GM20000 (cell line): ENCODE results near the gene FKBP2.

Experiments used
- DNase-seq: peaks from one replicate; pipeline ENCODE4 v3.0.0; 2012; ENCODE audit warnings: low spot score
- TF ChIP-seq, protein P1 (sequence below): IDR thresholded peaks from 2 replicates; pipeline ENCODE4 v1.5.1; 2012; ENCODE audit warnings: mild to moderate bottlenecking, control low read depth; ENCODE audit errors: extremely low read depth, missing control alignments

FKBP2 gene

DNA sequence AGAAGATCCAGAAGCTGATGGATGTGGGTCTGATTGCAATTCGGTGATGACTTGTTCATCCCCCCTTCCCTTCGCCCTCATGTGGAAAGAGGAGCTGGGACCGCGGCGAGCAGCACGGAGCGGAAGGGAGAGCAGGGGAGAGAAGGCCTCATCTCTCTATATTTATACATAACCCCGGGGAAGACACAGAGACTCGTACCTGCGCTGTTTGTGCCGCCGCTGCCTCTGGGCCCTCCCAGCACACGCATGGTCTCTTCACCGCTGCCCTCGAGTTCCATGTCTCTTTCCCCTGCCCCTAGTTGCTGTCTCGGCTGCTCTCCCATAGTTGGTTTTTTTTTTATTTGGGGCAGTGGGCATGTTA, 36.8 kb upstream of the FKBP2 start:
- DNase-seq = no peak
- TF ChIP-seq, protein P1, sequence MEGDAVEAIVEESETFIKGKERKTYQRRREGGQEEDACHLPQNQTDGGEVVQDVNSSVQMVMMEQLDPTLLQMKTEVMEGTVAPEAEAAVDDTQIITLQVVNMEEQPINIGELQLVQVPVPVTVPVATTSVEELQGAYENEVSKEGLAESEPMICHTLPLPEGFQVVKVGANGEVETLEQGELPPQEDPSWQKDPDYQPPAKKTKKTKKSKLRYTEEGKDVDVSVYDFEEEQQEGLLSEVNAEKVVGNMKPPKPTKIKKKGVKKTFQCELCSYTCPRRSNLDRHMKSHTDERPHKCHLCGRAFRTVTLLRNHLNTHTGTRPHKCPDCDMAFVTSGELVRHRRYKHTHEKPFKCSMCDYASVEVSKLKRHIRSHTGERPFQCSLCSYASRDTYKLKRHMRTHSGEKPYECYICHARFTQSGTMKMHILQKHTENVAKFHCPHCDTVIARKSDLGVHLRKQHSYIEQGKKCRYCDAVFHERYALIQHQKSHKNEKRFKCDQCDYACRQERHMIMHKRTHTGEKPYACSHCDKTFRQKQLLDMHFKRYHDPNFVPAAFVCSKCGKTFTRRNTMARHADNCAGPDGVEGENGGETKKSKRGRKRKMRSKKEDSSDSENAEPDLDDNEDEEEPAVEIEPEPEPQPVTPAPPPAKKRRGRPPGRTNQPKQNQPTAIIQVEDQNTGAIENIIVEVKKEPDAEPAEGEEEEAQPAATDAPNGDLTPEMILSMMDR = no peak

DNA sequence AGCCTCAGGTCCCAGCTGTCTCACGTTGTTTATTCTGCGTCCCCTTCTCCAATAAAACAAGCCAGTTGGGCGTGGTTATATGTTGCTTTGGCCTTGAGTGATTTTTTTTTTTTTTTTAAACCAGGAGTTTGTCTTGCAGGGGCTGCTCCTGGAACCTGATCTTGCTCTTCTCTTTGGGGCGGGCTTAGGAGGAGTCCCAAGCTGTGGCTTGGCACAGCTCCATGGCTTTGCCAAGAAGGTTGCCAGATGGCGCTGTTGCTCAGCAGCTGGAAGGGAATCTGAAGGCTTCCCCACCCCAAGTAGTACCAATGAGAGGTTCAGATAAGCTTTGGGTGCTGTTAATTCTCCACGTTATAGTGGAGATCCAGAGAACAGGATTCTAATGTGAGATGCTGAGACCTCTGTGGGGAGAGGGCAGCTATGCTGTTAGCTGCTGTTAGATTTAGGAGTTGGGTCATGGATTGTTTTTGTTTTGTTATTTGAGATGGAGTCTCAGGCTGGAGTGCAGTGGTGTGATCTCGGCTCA, 36.4 kb upstream of the FKBP2 start:
- TF ChIP-seq, protein P1 = peak; percentile 76
- peak; percentile 79 for DNase-seq

DNA sequence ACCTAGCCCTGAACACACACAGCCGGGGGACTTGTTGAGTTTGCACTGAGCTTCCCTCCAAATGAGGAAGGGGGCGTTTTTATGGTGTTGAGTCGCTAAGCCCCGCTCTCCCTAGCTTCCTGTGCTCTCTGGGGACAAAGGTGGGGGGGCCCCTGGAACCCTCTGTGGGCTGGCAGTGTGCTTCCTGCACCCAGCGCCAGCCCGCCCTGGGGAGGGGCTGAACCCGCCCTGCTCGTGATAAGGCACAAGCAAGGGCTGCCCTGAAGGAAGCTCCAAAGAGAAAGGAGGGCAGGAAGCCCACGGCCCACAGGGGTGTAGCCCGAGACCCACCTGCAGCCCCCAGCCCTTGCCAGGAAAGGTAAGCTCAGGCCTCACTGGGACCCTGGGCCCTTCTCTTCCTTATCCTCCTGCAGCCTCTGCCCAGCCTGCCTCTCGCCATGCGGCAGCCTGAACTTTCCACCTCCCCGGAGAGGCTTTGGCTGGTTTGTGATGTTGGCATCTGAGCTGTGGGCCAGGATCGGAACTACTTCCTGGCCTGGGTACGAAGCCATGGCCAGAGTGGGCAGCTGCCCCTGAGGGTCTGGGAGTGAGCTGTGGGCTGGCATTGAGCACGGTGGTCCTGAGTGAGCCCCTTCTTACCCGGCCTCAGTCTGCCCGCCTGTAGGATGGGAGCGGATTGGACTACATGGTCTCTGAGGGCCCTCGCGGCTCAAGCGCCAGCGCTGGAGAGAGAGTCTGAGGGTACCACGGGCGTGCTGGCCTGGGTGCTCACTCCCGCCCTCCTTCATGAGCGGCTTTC, 34.2 kb upstream of the FKBP2 start, which contains the start of gene FERMT3:
FERMT3 (plus strand) TSS at position 265 of the 799 bp plus-strand sequence. CDS start 644 bp downstream, outside the sequence.
- peak; percentile 70 for DNase-seq
- TF ChIP-seq, protein P1 = no peak

DNA sequence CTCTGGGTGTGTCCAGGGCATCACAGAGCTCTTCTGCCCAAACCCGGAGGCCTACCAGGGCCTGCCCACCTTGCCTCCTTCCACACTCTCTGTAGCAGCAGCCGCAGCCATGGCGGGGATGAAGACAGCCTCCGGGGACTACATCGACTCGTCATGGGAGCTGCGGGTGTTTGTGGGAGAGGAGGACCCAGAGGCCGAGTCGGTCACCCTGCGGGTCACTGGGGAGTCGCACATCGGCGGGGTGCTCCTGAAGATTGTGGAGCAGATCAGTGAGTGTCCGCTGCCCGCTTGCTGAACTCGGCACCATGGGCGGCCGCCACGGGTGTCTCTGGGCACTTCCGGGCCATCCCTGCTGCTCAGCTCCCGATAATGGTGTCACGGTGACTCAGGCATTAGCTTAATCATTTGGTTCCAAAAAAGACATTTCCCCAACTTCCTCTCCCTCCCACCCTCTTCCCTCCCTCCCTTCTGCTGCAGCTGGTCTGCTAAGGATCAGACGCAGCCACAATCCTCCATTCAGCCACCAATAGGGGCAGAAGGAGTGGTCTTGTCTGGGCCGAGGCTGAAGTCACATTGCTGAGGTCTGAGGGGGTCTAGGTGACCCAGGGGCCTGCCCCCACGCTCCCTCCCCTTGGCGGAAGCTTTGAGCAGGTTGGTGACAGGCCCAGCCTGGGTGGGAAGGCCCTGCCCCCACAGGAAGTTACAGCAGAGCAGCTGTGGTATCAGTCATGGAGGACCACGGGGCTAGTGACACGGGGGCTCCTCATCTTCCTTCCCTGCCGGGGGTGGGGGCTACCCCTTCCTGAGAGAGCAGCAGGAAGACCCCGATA, 33.4 kb upstream of the FKBP2 start:
- TF ChIP-seq, protein P1 = no peak
- DNase-seq = peak; percentile 93

DNA sequence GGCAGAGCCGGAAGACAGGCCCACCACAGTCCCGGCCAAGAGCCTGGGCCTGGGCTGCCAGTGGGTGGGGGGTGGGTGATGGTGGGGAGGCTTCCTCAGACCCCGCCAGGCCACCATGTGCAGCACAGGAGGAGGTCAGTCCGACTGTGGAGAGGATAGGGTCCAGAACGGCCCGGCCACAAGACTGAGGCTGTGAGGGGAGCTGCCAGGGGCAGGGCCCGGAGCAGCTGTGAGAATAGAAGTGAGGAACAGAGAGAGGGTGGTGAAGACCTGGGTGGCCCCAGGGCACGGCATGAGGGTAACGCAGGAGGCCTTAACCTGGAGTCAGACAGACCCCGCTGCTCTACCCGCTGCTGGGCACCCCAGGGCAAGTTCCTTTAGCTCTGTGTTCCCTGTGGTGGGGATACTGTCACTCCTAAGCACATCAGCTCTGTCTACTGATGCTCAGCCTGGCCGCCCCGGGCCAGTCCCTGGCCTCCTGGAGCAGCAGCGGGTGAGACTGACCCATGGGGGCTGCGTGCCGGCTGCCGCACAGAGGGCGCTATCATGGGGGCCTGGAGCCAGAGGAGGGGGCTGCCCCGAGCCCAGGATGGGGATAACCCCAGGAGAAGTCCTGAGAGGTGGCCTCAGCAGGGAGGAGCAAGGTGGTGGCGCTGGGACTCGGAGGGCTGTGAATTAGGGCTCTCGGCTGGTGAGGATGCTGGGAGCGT, 32.7 kb upstream of the FKBP2 start:
- no peak for DNase-seq
- TF ChIP-seq, protein P1 = no peak

DNA sequence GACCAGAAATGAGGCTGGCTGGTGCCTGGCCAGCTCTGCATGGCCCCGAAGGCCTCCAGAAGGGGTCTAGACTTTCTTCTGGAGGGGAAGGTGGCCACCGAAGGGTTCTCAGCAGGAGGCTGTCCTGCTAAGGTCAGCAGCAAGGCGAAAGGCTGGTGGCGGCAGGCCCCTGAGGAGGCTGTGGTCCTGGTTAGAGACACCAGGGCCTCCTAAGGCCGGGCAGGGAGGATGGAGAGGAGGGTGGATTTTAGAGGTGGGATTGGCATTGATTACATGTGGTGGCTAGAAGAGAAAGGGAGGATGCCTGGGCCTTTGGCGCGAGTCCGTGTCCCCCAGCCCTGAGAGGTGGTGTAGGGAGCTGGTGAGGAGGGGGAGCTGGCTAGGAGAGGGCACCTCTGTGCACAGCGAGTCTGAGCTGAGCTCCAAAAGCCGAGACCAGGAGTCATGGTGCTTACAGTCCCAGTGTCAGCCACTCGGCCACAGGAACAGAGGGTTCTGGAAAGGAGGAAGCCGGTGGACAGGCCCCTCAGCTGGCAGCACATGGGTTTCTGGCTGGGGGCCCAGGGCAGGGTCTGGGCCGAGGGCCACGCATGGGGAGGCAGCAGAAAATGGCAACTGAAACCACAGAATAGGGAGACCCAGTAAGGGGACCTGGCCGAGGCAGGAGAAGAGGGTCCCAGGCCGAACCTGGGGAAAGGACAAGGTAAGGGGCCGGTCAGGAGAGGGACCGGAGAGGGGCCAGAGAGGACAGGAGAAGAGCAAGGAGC, 31.9 kb upstream of the FKBP2 start:
- no peak for DNase-seq
- TF ChIP-seq, protein P1 = no peak
